MM.1S (cell line): Measurements from ENCODE around the gene TDP2.

Experiments used
- DNase-seq: peaks from one replicate; pipeline ENCODE4 v3.0.0-alpha.2; 2015
- H2AFZ ChIP-seq: fragments of 300-600 bp; sonication (generic); 2 replicates; pipeline ENCODE4 v1.6.0; 2016; ENCODE audit warnings: antibody characterized with exemption, low read length
- H3F3A ChIP-seq: fragments of 300-600 bp; sonication (generic); 2 replicates; pipeline ENCODE4 v1.6.1; 2016; ENCODE audit warnings: mild to moderate bottlenecking, antibody characterized with exemption, low read length, moderate library complexity, mixed read lengths; ENCODE audit not compliant: insufficient read depth
- H3K27ac ChIP-seq: fragments of 300-600 bp; sonication (generic); 2 replicates; pipeline ENCODE4 v1.5.1; 2016; ENCODE audit warnings: mild to moderate bottlenecking, low read length
- H3K27me3 ChIP-seq: fragments of 300-600 bp; sonication (generic); replicated peaks from 2 replicates; pipeline ENCODE4 v1.6.0; 2016; ENCODE audit warnings: low read length; ENCODE audit not compliant: insufficient read depth
- H3K36me3 ChIP-seq: fragments of 300-600 bp; sonication (generic); replicated peaks from 2 replicates; pipeline ENCODE4 v1.6.1; 2016; ENCODE audit warnings: mild to moderate bottlenecking, low read length, mixed read lengths; ENCODE audit not compliant: insufficient read depth
- H3K4me1 ChIP-seq: fragments of 300-600 bp; sonication (generic); 2 replicates; pipeline ENCODE4 v1.6.1; 2016; ENCODE audit warnings: low read length, mixed read lengths
- H3K4me2 ChIP-seq: fragments of 300-600 bp; sonication (generic); 2 replicates; pipeline ENCODE4 v1.6.0; 2016; ENCODE audit warnings: low read depth, low read length
- H3K4me3 ChIP-seq: fragments of 300-600 bp; sonication (generic); 2 replicates; pipeline ENCODE4 v1.5.1; 2016; ENCODE audit warnings: low read length, mixed read lengths
- H3K79me2 ChIP-seq: fragments of 300-600 bp; sonication (generic); 2 replicates; pipeline ENCODE4 v1.6.1; 2016; ENCODE audit warnings: mixed run types, low read length, mixed read lengths
- H3K9ac ChIP-seq: fragments of 300-600 bp; sonication (generic); 2 replicates; pipeline ENCODE4 v1.6.1; 2016; ENCODE audit warnings: low read length, mixed read lengths
- H3K9me2 ChIP-seq: fragments of 300-600 bp; sonication (generic); replicated peaks from 2 replicates; pipeline ENCODE4 v1.6.1; 2016; ENCODE audit warnings: mild to moderate bottlenecking, low read length, mixed read lengths; ENCODE audit not compliant: insufficient read depth
- H3K9me3 ChIP-seq: fragments of 300-600 bp; sonication (generic); replicated peaks from 2 replicates; pipeline ENCODE4 v1.6.1; 2016; ENCODE audit warnings: mild to moderate bottlenecking, low read length, mixed read lengths; ENCODE audit not compliant: insufficient read depth
- H4K20me1 ChIP-seq: fragments of 300-600 bp; sonication (generic); 2 replicates; pipeline ENCODE4 v1.6.1; 2016; ENCODE audit warnings: mild to moderate bottlenecking, low read length, moderate library complexity, mixed read lengths; ENCODE audit not compliant: insufficient read depth
- CTCF ChIP-seq: fragments of 300-600 bp; sonication (generic); IDR thresholded peaks from 2 replicates; pipeline ENCODE4 v1.5.1; 2016; ENCODE audit warnings: antibody characterized with exemption, low read length, mixed read lengths
- EZH2 ChIP-seq: fragments of 300-600 bp; sonication (generic); optimal IDR thresholded peaks from 2 replicates; pipeline ENCODE3; 2017; ENCODE audit warnings: low read depth, mild to moderate bottlenecking, antibody characterized with exemption, low read length, mixed read lengths
- EZH2phosphoT487 ChIP-seq: fragments of 300-600 bp; sonication (generic); IDR thresholded peaks from 2 replicates; pipeline ENCODE4 v1.6.1; 2018; ENCODE audit warnings: antibody characterized with exemption, low read length

Gene TDP2

GRCh38 chr6:24636681-24637080 lies 30.0 kb downstream of the TDP2 start:
- Histone ChIP-seq H3K4me2 (no peak overlapping the region), H3K27ac (no peak overlapping the region), H3K9me3 (no peaks in the 10 kb centered on the region), H3F3A (no peaks in the 10 kb centered on the region), H3K4me3 (no peak overlapping the region), H3K36me3 (no peaks in the 10 kb centered on the region), H3K9ac (no peak overlapping the region), H2AFZ (no peak overlapping the region), H3K9me2 (no peaks in the 10 kb centered on the region), H3K27me3 (no peaks in the 10 kb centered on the region), H3K4me1 (no peaks in the 10 kb centered on the region), H3K79me2 (no peaks in the 10 kb centered on the region), H4K20me1 (no peaks in the 10 kb centered on the region)
- TF ChIP-seq EZH2, result no peak
- no peak for TF ChIP-seq EZH2phosphoT487
- TF ChIP-seq CTCF, result no peak
- DNase-seq, result no peak

GRCh38 chr6:24632573-24632972 lies 34.1 kb downstream of the TDP2 start:
- no peaks in the 10 kb centered on the region for H3K9me2 ChIP-seq
- H3K9ac ChIP-seq, result no peak overlapping the region
- no peak overlapping the region for H3K4me2 ChIP-seq
- H3K27ac ChIP-seq, result no peak overlapping the region
- no peaks in the 10 kb centered on the region for H3K4me1 ChIP-seq
- H3K79me2 ChIP-seq, result no peaks in the 10 kb centered on the region
- H3K4me3 ChIP-seq, result no peak overlapping the region
- H3F3A ChIP-seq, result no peaks in the 10 kb centered on the region
- H2AFZ ChIP-seq, result no peak overlapping the region
- TF ChIP-seq EZH2phosphoT487 (no peak), CTCF (no peak), EZH2 (no peak)
- H3K27me3 ChIP-seq, result no peaks in the 10 kb centered on the region
- no peaks in the 10 kb centered on the region for H3K36me3 ChIP-seq
- no peak for DNase-seq
- H4K20me1 ChIP-seq, result no peaks in the 10 kb centered on the region
- H3K9me3 ChIP-seq, result no peaks in the 10 kb centered on the region

GRCh38 chr6:24631671-24632070 lies 35.0 kb downstream of the TDP2 start:
- no peak for DNase-seq
- H3F3A ChIP-seq, result no peaks in the 10 kb centered on the region
- no peaks in the 10 kb centered on the region for H3K36me3 ChIP-seq
- TF ChIP-seq EZH2 (no peak), CTCF (no peak), EZH2phosphoT487 (no peak)
- no peak overlapping the region for H3K4me2 ChIP-seq
- H3K9me2 ChIP-seq, result no peaks in the 10 kb centered on the region
- H2AFZ ChIP-seq, result no peak overlapping the region
- no peak overlapping the region for H3K9ac ChIP-seq
- H3K4me3 ChIP-seq, result no peak overlapping the region
- no peaks in the 10 kb centered on the region for H3K4me1 ChIP-seq
- no peaks in the 10 kb centered on the region for H3K79me2 ChIP-seq
- no peaks in the 10 kb centered on the region for H4K20me1 ChIP-seq
- no peaks in the 10 kb centered on the region for H3K9me3 ChIP-seq
- H3K27ac ChIP-seq, result no peak overlapping the region
- H3K27me3 ChIP-seq, result no peaks in the 10 kb centered on the region
